Keratinocyte (primary cell): ENCODE measurements around the gene CELA2B. TPM values are rescaled to one million over a fixed set of nuclear protein-coding genes. Genes with fewer than 3 reads are reported as not detected.
"Not testable (repeated sequence)": the region's sequence is repeated elsewhere in the genome, so short reads cannot be mapped to it uniquely, and the experiment has no call there.

Experiments
- DNase-seq: peaks from one replicate; pipeline ENCODE4 v3.0.0-alpha.2; 2011; ENCODE audit warnings: low read depth, missing footprints, low spot score
- FAIRE-seq: peaks from 2 replicates; lab custom pipeline; 2011; peaks lifted over from hg19 to GRCh38; lab: Jason Lieb, UNC
- H2AFZ ChIP-seq: 2 replicates; pipeline ENCODE4 v1.6.0; 2012; ENCODE audit warnings: low read length, control low read depth, inconsistent platforms; ENCODE audit not compliant: control insufficient read depth
- H3K27ac ChIP-seq: 2 replicates; pipeline ENCODE4 v1.5.1; 2011; ENCODE audit warnings: low read length; ENCODE audit not compliant: control insufficient read depth, insufficient read depth
- H3K27me3 ChIP-seq: 3 replicates; pipeline ENCODE4 v1.6.0; 2011; ENCODE audit warnings: low read length; ENCODE audit not compliant: control insufficient read depth, insufficient read depth; ENCODE audit errors: extremely low read depth
- H3K36me3 ChIP-seq, 2 experiments: 2 replicates in 1 of 2; 3 replicates in 1 of 2; pipeline ENCODE4 v1.5.1; 2011; ENCODE audit warnings: low read length in 2 of 2, mild to moderate bottlenecking in 1 of 2; ENCODE audit not compliant: control insufficient read depth in 2 of 2, insufficient read depth in 2 of 2; ENCODE audit errors: extremely low read depth in 1 of 2
- H3K4me1 ChIP-seq: 3 replicates; pipeline ENCODE4 v1.5.1; 2011; ENCODE audit warnings: low read length; ENCODE audit not compliant: control insufficient read depth, insufficient read depth; ENCODE audit errors: extremely low read depth
- H3K4me2 ChIP-seq: 3 replicates; pipeline ENCODE4 v1.6.0; 2011; ENCODE audit warnings: low read depth, low read length; ENCODE audit not compliant: control insufficient read depth, insufficient read depth; ENCODE audit errors: extremely low read depth
- H3K4me3 ChIP-seq, 3 experiments: fragments of 200-600 bp in 1 of 3; sonication (generic) in 1 of 3; 2 replicates in 2 of 3; 3 replicates in 1 of 3; pipeline ENCODE4 v1.5.1; 2011 to 2016; ENCODE audit warnings: low read length in 3 of 3, mild to moderate bottlenecking in 3 of 3, control low read depth in 2 of 3, inconsistent platforms in 1 of 3, low read depth in 1 of 3, mixed read lengths in 1 of 3, mixed run types in 1 of 3, moderate library complexity in 1 of 3; ENCODE audit not compliant: control insufficient read depth in 2 of 3, insufficient read depth in 2 of 3; ENCODE audit errors: extremely low read depth in 1 of 3
- H3K79me2 ChIP-seq: 2 replicates; pipeline ENCODE4 v1.6.0; 2012; ENCODE audit warnings: low read length; ENCODE audit not compliant: control insufficient read depth, insufficient read depth
- H3K9ac ChIP-seq: 3 replicates; pipeline ENCODE4 v1.6.0; 2011; ENCODE audit warnings: low read length; ENCODE audit not compliant: control insufficient read depth, insufficient read depth; ENCODE audit errors: extremely low read depth
- H3K9me1 ChIP-seq: 3 replicates; pipeline ENCODE4 v1.6.0; 2011; ENCODE audit warnings: low read length; ENCODE audit not compliant: control insufficient read depth, insufficient read depth; ENCODE audit errors: extremely low read depth
- H3K9me3 ChIP-seq: 2 replicates; pipeline ENCODE4 v1.5.1; 2012; ENCODE audit warnings: low read depth, low read length; ENCODE audit not compliant: control insufficient read depth
- H4K20me1 ChIP-seq: 3 replicates; pipeline ENCODE4 v1.6.0; 2011; ENCODE audit warnings: low read length; ENCODE audit not compliant: control insufficient read depth, insufficient read depth; ENCODE audit errors: extremely low read depth
- EZH2 ChIP-seq: IDR thresholded peaks from one replicate; pipeline ENCODE4 v1.6.1; 2012; ENCODE audit warnings: inconsistent platforms, mild to moderate bottlenecking, low read length, moderate library complexity
- dilution Hi-C: fragments of 300-500 bp; cut with MboI; formaldehyde crosslinking; loops from one replicate; pipeline ENCODE4 v1.7.0; 2020; ENCODE audit warnings: low sequenced_read_pairs; ENCODE audit not compliant: extremely low pct_ligation_motif_present
- polyA plus RNA-seq, 5 experiments: library from polyadenylated mRNA; depleted of rRNA in 3 of 5; stranded (reverse) in 3 of 5; stranded (forward) in 1 of 5; unstranded in 1 of 5; fragments of >200 nt; gene quantifications; 1 replicate in 1 of 5; 2 replicates in 3 of 5; 3 replicates in 1 of 5; pipeline versions ENCODE4 v1.2.1 to v1.2.3, GENCODE V29; 2011 to 2012; ENCODE audit warnings: missing spikeins in 2 of 5, low read depth in 1 of 5, low replicate concordance in 1 of 5
- TF ChIP-seq, protein P1 (sequence below), 3 experiments: IDR thresholded peaks in 1 of 3; conservative IDR thresholded peaks in 1 of 3; optimal IDR thresholded peaks in 1 of 3; 2 replicates in 2 of 3; 3 replicates in 1 of 3; pipeline versions ENCODE3 to v1.5.1; 2011; ENCODE audit warnings: low read length in 3 of 3, mild to moderate bottlenecking in 3 of 3, moderate library complexity in 2 of 3, control low read depth in 1 of 3, inconsistent platforms in 1 of 3; ENCODE audit not compliant: insufficient read depth in 2 of 3; ENCODE audit errors: extremely low read depth in 1 of 3

The CELA2B gene
- polyA plus RNA-seq, 1 donor (not counting 4 experiments of a cell fraction or from before 2014, with no cell fraction given), result not detected

- no peaks in the 10 kb centered on the region for H3K9me1 ChIP-seq
- H3K4me2 ChIP-seq, result no peak overlapping the region
- H2AFZ ChIP-seq, result no peak overlapping the region
- H3K9me3 ChIP-seq, result no peaks in the 10 kb centered on the region
- no peak overlapping the region for H3K9ac ChIP-seq
- H3K4me3 ChIP-seq, result no peak overlapping the region
- TF ChIP-seq, protein P1, sequence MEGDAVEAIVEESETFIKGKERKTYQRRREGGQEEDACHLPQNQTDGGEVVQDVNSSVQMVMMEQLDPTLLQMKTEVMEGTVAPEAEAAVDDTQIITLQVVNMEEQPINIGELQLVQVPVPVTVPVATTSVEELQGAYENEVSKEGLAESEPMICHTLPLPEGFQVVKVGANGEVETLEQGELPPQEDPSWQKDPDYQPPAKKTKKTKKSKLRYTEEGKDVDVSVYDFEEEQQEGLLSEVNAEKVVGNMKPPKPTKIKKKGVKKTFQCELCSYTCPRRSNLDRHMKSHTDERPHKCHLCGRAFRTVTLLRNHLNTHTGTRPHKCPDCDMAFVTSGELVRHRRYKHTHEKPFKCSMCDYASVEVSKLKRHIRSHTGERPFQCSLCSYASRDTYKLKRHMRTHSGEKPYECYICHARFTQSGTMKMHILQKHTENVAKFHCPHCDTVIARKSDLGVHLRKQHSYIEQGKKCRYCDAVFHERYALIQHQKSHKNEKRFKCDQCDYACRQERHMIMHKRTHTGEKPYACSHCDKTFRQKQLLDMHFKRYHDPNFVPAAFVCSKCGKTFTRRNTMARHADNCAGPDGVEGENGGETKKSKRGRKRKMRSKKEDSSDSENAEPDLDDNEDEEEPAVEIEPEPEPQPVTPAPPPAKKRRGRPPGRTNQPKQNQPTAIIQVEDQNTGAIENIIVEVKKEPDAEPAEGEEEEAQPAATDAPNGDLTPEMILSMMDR (optimal IDR thresholded peaks at IDR 0.05 in 1 of 3, IDR thresholded peaks at IDR 0.05 in 1 of 3, conservative IDR thresholded peaks at IDR 0.05 in 1 of 3; ENCODE audit: extremely low read depth in 1 of 3, insufficient read depth in 2 of 3, low read length in 3 of 3), result no peak
- TF ChIP-seq EZH2, result no peak
- peaks cover 5% of the 10 kb centered on the region for H3K4me1 ChIP-seq
- H3K79me2 ChIP-seq, result no peaks in the 10 kb centered on the region
- no peaks in the 10 kb centered on the region for H3K27me3 ChIP-seq
- H3K36me3 ChIP-seq, result no peaks in the 10 kb centered on the region
- H4K20me1 ChIP-seq, result no peaks in the 10 kb centered on the region
- FAIRE-seq (no peak), DNase-seq (no peak)
- no peak overlapping the region for H3K27ac ChIP-seq
- dilution Hi-C loops, result no loop called here
These were observed 12.5 kb downstream of the CELA2B start for GRCh38 chr1:15488371-15488770.

DNA sequence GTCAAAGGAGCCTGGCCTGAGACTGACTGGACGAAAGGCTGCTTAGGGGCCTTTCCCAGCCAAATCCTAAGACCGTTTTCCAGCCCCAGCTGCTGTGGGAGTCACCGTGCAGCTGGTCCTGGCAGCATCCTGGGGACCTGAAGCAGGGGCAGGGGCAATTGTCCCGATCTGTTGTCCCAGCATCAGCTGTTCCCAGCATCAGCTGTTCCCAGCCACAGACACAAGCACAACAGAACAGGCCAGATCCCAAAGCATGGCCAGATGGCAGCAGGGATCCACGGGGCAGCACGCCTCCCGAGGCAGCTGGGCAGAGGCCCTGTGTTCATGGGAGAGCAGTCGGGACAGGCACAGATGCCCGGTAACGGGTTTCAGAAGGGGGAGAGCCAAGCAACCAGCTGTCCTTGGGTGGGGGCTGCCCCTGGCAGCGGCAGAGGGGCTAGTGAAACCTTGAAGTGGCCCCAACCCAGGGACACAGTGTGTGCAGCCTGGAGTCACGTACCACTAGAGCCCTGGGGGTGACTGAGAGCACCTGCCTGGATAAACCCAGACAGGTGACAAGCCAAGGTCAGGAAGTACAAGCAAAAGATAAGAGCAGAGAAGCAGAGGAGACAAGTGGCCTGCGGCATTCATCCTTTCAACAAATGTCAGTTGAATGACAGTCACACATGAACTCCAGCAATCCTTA is 13.3 kb downstream of the CELA2B start:
- Histone ChIP-seq H3K4me3 (no peak overlapping the region), H2AFZ (no peak overlapping the region), H3K79me2 (no peaks in the 10 kb centered on the region), H3K9ac (no peak overlapping the region), H3K9me3 (no peaks in the 10 kb centered on the region), H3K36me3 (no peaks in the 10 kb centered on the region), H3K4me1 (peaks cover 4% of the 10 kb centered on the region), H3K9me1 (no peaks in the 10 kb centered on the region), H3K4me2 (no peak overlapping the region), H4K20me1 (no peaks in the 10 kb centered on the region), H3K27me3 (no peaks in the 10 kb centered on the region), H3K27ac (no peak overlapping the region)
- no peak for TF ChIP-seq EZH2
- DNase-seq (no peak), FAIRE-seq (no peak)
- dilution Hi-C loops, result no loop called here

DNA sequence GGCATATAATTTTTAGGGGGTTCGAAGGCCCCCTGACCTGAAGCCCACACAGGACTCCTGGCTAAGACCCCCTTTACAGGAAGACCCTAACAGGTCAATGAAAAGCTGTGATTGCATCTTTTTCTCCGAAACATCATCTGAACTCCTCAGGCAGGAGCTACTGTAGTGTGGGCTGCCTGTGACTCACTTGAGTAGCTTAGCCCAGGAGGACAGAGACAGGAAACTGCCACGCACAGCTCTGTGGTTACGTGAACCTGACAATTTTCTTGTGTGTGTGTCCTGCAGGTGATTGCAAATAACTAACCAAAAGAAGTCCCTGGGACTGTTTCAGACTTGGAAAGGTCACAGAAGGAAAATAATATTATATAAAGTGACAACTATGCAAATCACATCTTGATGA is 15.1 kb downstream of the CELA2B start:
- H4K20me1 ChIP-seq, H3K27ac ChIP-seq, H3K79me2 ChIP-seq, DNase-seq, H3K9ac ChIP-seq, H3K4me2 ChIP-seq, H3K9me3 ChIP-seq, H2AFZ ChIP-seq, H3K4me1 ChIP-seq, dilution Hi-C loops, H3K9me1 ChIP-seq, H3K36me3 ChIP-seq, H3K4me3 ChIP-seq, H3K27me3 ChIP-seq: not testable (repeated sequence)
- FAIRE-seq, result peak; percentile 5
